Measurements from ENCODE around the gene GULP1. TPM values are rescaled to one million over a fixed set of nuclear protein-coding genes. Genes with fewer than 3 reads are reported as not detected.

Gene GULP1
- total RNA-seq, 1 donor from 2014 or later: 95.5 TPM

- no peak for TF ChIP-seq CTCF (IDR thresholded peaks at IDR 0.05; ENCODE audit: insufficient read depth, low read length, poor library complexity, severe bottlenecking)
- H3K27me3 ChIP-seq (ENCODE audit: control insufficient read depth, insufficient read depth, low read length): no peaks in the 10 kb centered on the region
Measured at GRCh38 chr2:188274274-188274673, 17.4 kb upstream of the GULP1 start.

GRCh38 chr2:188276255-188276654, 15.4 kb upstream of the GULP1 start:
- no peaks in the 10 kb centered on the region for H3K27me3 ChIP-seq (ENCODE audit: control insufficient read depth, insufficient read depth, low read length)
- no peak for TF ChIP-seq CTCF (IDR thresholded peaks at IDR 0.05; ENCODE audit: insufficient read depth, low read length, poor library complexity, severe bottlenecking)
- H3K36me3 ChIP-seq (ENCODE audit: control insufficient read depth, insufficient read depth, low read length): no peaks in the 10 kb centered on the region
- H3K4me3 ChIP-seq (ENCODE audit: low read depth, low read length): no peak overlapping the region
- no peak for DNase-seq (ENCODE audit: low read depth)

More at GRCh38 chr2:188274274-188274673, 17.4 kb upstream of the GULP1 start:
- no peak overlapping the region for H3K4me3 ChIP-seq (ENCODE audit: low read depth, low read length)
- no peak for DNase-seq (ENCODE audit: low read depth)
- H3K36me3 ChIP-seq (ENCODE audit: control insufficient read depth, insufficient read depth, low read length): no peaks in the 10 kb centered on the region

GRCh38 chr2:188277786-188278185, 13.9 kb upstream of the GULP1 start:
- DNase-seq (ENCODE audit: low read depth): no peak
- H3K36me3 ChIP-seq (ENCODE audit: control insufficient read depth, insufficient read depth, low read length): no peaks in the 10 kb centered on the region
- no peak for TF ChIP-seq CTCF (IDR thresholded peaks at IDR 0.05; ENCODE audit: insufficient read depth, low read length, poor library complexity, severe bottlenecking)
- no peak overlapping the region for H3K4me3 ChIP-seq (ENCODE audit: low read depth, low read length)
- H3K27me3 ChIP-seq (ENCODE audit: control insufficient read depth, insufficient read depth, low read length): no peaks in the 10 kb centered on the region

- no peak for TF ChIP-seq CTCF (IDR thresholded peaks at IDR 0.05; ENCODE audit: insufficient read depth, low read length, poor library complexity, severe bottlenecking)
- no peak overlapping the region for H3K4me3 ChIP-seq (ENCODE audit: low read depth, low read length)
- H3K36me3 ChIP-seq (ENCODE audit: control insufficient read depth, insufficient read depth, low read length): no peaks in the 10 kb centered on the region
- DNase-seq (ENCODE audit: low read depth): no peak
- no peaks in the 10 kb centered on the region for H3K27me3 ChIP-seq (ENCODE audit: control insufficient read depth, insufficient read depth, low read length)
Measured at GRCh38 chr2:188278388-188279092, 13.1 kb upstream of the GULP1 start.

GRCh38 chr2:188279093-188279445, 12.6 kb upstream of the GULP1 start:
- Histone ChIP-seq H3K36me3 (ENCODE audit: control insufficient read depth, insufficient read depth, low read length) (no peaks in the 10 kb centered on the region), H3K27me3 (ENCODE audit: control insufficient read depth, insufficient read depth, low read length) (no peaks in the 10 kb centered on the region), H3K4me3 (ENCODE audit: low read depth, low read length) (no peak overlapping the region)
- no peak for DNase-seq (ENCODE audit: low read depth)
- TF ChIP-seq CTCF (IDR thresholded peaks at IDR 0.05; ENCODE audit: insufficient read depth, low read length, poor library complexity, severe bottlenecking): no peak

GRCh38 chr2:188280811-188281222, 10.9 kb upstream of the GULP1 start:
- TF ChIP-seq CTCF (IDR thresholded peaks at IDR 0.05; ENCODE audit: insufficient read depth, low read length, poor library complexity, severe bottlenecking): no peak
- DNase-seq (ENCODE audit: low read depth): no peak
- no peaks in the 10 kb centered on the region for H3K27me3 ChIP-seq (ENCODE audit: control insufficient read depth, insufficient read depth, low read length)
- no peak overlapping the region for H3K4me3 ChIP-seq (ENCODE audit: low read depth, low read length)
- H3K36me3 ChIP-seq (ENCODE audit: control insufficient read depth, insufficient read depth, low read length): no peaks in the 10 kb centered on the region

Measured in kidney epithelial cell (primary cell).